ENCODE data around the gene EHD1.
"Not testable (repeated sequence)": the region's sequence is repeated elsewhere in the genome, so short reads cannot be mapped to it uniquely, and the experiment has no call there.

EHD1 gene

GRCh38 chr11:64856382-64857227, 21.8 kb downstream of the EHD1 start:
- DNase-seq (ENCODE audit: low read depth), result peak; percentile 68

GRCh38 chr11:64855596-64856304, 22.7 kb downstream of the EHD1 start:
- no peak for DNase-seq (ENCODE audit: low read depth)

- peak; percentile 88 for DNase-seq (ENCODE audit: low read depth)
These were observed 23.6 kb downstream of the EHD1 start for GRCh38 chr11:64854534-64855502.

- no peak for DNase-seq (ENCODE audit: low read depth)
These were observed 24.3 kb downstream of the EHD1 start for GRCh38 chr11:64854157-64854533.

- DNase-seq (ENCODE audit: low read depth), result no peak
These were observed 24.7 kb downstream of the EHD1 start for GRCh38 chr11:64853709-64854108.

GRCh38 chr11:64852804-64853509, 25.5 kb downstream of the EHD1 start:
- no peak for DNase-seq (ENCODE audit: low read depth)

- no peak for DNase-seq (ENCODE audit: low read depth)
These were observed 26.5 kb downstream of the EHD1 start for GRCh38 chr11:64851831-64852351.

- no peak for DNase-seq (ENCODE audit: low read depth)
These were observed 27.3 kb downstream of the EHD1 start for GRCh38 chr11:64850979-64851567.

- no peak for DNase-seq (ENCODE audit: low read depth)
These were observed 28.6 kb downstream of the EHD1 start for GRCh38 chr11:64849598-64850356.

GRCh38 chr11:64848826-64849597, 29.4 kb downstream of the EHD1 start:
- DNase-seq (ENCODE audit: low read depth), result no peak

- DNase-seq (ENCODE audit: low read depth), result no peak
These were observed 30.1 kb downstream of the EHD1 start for GRCh38 chr11:64848214-64848825.

- DNase-seq (ENCODE audit: low read depth), result peak; percentile 74
These were observed 31.3 kb downstream of the EHD1 start for GRCh38 chr11:64846998-64847666.

- not testable (repeated sequence) for DNase-seq (ENCODE audit: low read depth)
These were observed 32.7 kb downstream of the EHD1 start for GRCh38 chr11:64845776-64846129.

- no peak for DNase-seq (ENCODE audit: low read depth)
These were observed 33.2 kb downstream of the EHD1 start for GRCh38 chr11:64845129-64845775.

- DNase-seq (ENCODE audit: low read depth), result peak; percentile 25
These were observed 33.9 kb downstream of the EHD1 start, which contains the start of gene CDC42BPG for GRCh38 chr11:64844330-64845128. CDC42BPG (minus strand) TSS chr11:64844653; CDS start chr11:64844569, 84 bp downstream.

- no peak for DNase-seq (ENCODE audit: low read depth)
These were observed 34.6 kb downstream of the EHD1 start for GRCh38 chr11:64843686-64844329.
